ENCODE results near the gene PCDHA9.
"Not testable (repeated sequence)": the region's sequence is repeated elsewhere in the genome, so short reads cannot be mapped to it uniquely, and the experiment has no call there.

PCDHA9 gene

DNA sequence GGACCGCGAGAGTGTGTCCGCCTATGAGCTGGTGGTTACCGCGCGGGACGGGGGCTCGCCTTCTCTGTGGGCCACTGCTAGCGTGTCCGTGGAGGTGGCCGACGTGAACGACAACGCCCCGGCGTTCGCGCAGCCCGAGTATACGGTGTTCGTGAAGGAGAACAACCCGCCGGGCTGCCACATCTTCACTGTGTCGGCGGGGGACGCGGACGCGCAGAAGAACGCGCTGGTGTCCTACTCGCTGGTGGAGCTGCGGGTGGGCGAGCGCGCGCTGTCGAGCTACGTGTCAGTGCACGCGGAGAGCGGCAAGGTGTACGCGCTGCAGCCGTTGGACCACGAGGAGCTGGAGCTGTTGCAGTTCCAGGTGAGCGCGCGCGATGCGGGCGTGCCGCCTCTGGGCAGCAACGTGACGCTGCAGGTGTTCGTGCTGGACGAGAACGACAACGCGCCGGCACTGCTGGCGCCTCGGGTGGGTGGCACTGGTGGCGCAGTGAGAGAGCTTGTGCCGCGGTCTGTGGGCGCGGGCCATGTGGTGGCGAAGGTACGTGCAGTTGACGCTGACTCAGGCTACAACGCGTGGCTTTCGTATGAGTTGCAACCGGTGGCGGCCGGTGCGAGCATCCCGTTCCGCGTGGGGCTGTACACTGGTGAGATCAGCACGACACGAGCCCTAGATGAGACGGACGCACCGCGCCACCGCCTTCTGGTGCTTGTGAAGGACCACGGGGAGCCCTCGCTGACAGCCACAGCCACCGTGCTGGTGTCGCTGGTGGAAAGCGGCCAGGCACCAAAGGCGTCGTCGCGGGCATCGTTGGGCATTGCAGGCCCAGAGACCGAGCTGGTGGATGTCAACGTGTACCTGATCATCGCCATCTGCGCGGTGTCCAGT, 12.3 kb upstream of the PCDHA9 start:
- in situ Hi-C loops (cut with HindIII; ENCODE audit: low sequenced_read_pairs): no loop called here

DNA sequence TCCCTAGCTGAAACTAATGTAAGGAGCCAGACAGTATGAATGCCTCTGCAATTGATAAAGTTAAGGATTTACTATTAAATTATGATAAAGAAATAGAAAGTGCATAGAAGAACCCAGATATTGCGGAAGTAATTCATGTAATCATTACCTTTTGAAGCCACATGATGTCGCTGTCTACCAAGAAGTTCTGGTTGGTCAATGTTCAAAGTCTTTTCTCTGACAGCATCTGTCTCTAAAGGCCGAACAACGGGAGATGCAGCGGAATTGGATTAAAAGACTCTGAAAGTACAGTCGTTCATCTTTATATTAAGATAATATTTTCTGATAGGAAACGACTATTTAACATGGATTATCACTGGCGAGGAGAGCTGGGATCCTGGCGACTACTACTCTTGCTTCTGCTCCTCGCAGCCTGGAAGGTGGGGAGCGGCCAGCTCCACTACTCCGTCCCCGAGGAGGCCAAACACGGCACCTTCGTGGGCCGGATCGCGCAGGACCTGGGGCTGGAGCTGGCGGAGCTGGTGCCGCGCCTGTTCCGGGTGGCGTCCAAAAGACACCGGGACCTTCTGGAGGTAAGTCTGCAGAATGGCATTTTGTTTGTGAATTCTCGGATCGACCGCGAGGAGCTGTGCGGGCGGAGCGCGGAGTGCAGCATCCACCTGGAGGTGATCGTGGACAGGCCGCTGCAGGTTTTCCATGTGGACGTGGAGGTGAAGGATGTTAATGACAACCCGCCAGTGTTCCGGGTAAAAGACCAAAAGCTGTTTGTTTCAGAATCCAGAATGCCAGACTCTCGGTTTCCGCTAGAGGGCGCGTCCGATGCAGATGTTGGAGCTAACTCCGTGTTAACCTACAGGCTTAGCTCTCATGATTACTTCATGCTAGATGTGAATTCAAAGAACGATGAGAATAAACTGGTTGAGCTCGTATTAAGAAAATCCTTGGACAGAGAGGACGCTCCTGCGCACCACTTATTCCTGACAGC, 6.9 kb upstream of the PCDHA9 start, which contains the start of gene PCDHA8:
TSS of gene PCDHA8 (plus strand) at position 210 of the 985 bp plus-strand sequence. CDS start at position 345, 135 bp downstream.
- in situ Hi-C loops (cut with HindIII; ENCODE audit: low sequenced_read_pairs): no loop called here

DNA sequence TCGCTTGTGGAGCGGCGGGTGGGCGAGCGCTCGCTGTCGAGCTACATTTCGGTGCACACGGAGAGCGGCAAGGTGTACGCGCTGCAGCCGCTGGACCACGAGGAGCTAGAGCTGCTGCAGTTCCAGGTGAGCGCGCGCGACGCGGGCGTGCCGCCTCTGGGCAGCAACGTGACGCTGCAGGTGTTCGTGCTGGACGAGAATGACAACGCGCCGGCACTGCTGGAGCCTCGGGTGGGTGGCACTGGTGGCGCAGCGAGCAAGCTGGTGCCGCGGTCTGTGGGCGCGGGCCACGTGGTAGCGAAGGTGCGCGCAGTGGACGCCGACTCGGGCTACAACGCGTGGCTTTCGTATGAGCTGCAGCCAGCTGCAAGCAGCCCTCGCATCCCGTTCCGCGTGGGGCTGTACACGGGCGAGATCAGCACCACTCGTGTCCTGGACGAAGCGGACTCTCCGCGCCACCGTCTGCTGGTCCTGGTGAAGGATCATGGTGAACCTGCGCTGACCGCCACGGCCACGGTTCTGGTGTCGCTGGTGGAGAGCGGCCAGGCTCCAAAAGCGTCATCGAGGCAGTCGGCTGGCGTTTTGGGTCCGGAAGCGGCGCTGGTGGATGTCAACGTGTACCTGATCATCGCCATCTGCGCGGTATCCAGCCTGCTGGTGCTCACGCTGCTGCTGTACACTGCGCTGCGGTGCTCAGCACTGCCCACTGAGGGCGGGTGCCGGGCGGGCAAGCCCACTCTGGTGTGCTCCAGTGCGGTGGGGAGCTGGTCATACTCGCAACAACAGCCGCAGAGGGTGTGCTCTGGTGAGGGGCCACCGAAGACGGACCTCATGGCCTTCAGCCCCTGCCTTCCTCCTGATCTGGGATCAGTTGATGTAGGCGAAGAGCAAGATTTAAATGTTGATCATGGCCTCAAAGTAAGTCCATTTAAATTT, 5.1 kb upstream of the PCDHA9 start:
- in situ Hi-C loops (cut with HindIII; ENCODE audit: low sequenced_read_pairs): no loop called here

DNA sequence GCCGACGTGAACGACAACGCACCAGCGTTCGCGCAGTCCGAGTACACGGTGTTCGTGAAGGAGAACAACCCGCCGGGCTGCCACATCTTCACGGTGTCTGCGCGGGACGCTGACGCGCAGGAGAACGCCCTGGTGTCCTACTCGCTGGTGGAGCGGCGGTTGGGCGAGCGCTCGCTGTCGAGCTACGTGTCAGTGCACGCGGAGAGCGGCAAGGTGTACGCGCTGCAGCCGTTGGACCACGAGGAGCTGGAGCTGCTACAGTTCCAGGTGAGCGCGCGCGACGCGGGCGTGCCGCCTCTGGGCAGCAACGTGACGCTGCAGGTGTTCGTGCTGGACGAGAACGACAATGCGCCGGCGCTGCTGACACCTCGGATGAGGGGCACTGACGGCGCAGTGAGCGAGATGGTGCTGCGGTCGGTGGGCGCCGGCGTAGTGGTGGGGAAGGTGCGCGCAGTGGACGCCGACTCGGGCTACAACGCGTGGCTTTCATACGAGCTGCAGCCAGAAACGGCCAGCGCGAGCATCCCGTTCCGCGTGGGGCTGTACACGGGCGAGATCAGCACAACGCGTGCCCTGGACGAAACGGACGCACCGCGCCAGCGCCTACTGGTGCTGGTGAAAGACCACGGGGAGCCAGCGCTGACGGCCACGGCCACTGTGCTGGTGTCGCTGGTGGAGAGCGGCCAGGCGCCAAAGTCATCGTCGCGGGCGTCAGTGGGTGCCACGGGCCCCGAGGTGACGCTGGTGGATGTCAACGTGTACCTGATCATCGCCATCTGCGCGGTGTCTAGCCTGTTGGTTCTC, 1.9 kb downstream of the PCDHA9 start:
- in situ Hi-C loops (cut with HindIII; ENCODE audit: low sequenced_read_pairs): not testable (repeated sequence)

GRCh38 chr5:140855772-140856674, 7.8 kb downstream of the PCDHA9 start, which contains the start of gene PCDHA10:
PCDHA10 (plus strand) TSS chr5:140855897; CDS start chr5:140856049, 152 bp downstream.
- in situ Hi-C loops (cut with HindIII; ENCODE audit: low sequenced_read_pairs): no loop called here

- in situ Hi-C loops (cut with HindIII; ENCODE audit: low sequenced_read_pairs): no loop called here
Measured at GRCh38 chr5:140857177-140857986, 9.2 kb downstream of the PCDHA9 start.

DNA sequence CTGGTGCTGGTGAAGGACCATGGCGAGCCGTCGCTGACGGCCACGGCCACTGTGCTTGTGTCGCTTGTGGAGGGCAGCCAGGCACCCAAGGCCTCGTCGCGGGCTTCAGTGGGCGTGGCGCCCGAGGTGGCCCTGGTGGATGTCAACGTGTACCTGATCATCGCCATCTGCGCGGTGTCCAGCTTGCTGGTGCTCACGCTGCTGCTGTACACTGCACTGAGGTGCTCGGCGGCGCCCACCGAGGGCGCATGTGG, 9.7 kb downstream of the PCDHA9 start:
- in situ Hi-C loops (cut with HindIII; ENCODE audit: low sequenced_read_pairs): no loop called here

GRCh38 chr5:140862441-140863295, 14.5 kb downstream of the PCDHA9 start:
- in situ Hi-C loops (cut with HindIII; ENCODE audit: low sequenced_read_pairs): no loop called here

GRCh38 chr5:140868721-140869554, 20.8 kb downstream of the PCDHA9 start, which contains the start of gene PCDHA11:
PCDHA11 (plus strand) TSS chr5:140868957; CDS start chr5:140869104, 147 bp downstream.
- in situ Hi-C loops (cut with HindIII; ENCODE audit: low sequenced_read_pairs): no loop called here

DNA sequence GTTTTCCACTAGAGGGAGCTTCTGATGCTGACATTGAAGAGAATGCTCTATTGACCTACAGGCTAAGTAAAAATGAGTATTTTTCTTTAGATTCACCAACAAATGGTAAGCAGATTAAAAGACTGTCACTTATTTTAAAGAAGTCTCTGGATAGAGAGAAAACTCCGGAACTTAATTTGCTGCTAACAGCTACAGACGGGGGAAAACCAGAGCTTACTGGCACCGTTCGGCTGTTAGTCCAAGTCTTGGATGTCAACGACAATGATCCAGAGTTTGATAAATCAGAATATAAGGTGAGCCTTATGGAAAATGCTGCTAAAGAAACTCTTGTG, 21.3 kb downstream of the PCDHA9 start:
- in situ Hi-C loops (cut with HindIII; ENCODE audit: low sequenced_read_pairs): no loop called here

- in situ Hi-C loops (cut with HindIII; ENCODE audit: low sequenced_read_pairs): no loop called here
Measured at GRCh38 chr5:140870221-140871201, 22.3 kb downstream of the PCDHA9 start.

GRCh38 chr5:140875085-140876065, 27.2 kb downstream of the PCDHA9 start, which contains the start of gene PCDHA12:
PCDHA12 (plus strand) TSS chr5:140875308; CDS start chr5:140875473, 165 bp downstream.
- in situ Hi-C loops (cut with HindIII; ENCODE audit: low sequenced_read_pairs): no loop called here

DNA sequence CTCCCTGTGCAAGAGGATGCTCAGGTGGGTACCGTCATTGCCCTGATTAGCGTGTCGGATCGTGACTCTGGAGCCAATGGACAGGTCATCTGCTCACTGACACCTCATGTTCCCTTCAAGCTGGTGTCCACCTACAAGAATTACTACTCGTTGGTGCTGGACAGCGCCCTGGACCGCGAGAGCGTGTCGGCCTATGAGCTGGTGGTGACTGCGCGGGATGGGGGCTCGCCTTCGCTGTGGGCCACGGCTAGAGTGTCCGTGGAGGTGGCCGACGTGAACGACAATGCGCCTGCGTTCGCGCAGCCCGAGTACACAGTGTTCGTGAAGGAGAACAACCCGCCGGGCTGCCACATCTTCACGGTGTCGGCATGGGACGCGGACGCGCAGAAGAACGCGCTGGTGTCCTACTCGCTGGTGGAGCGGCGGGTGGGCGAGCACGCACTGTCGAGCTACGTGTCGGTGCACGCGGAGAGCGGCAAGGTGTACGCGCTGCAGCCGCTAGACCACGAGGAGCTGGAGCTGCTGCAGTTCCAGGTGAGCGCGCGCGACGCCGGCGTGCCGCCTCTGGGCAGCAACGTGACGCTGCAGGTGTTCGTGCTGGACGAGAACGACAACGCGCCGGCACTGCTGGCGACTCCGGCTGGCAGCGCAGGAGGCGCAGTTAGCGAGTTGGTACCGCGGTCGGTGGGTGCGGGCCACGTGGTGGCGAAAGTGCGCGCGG, 28.5 kb downstream of the PCDHA9 start:
- in situ Hi-C loops (cut with HindIII; ENCODE audit: low sequenced_read_pairs): not testable (repeated sequence)
